Measurements from ENCODE around the gene GPHN.

GPHN gene

GRCh38 chr14:67133144-67133543 is 625.2 kb downstream of the GPHN start:
- no peak overlapping the region for H3K4me3 ChIP-seq (ENCODE audit: low read length)
- TF ChIP-seq ZNF274 (IDR thresholded peaks at IDR 0.05; ENCODE audit: low read depth, low read length) = no peak

GRCh38 chr14:67133595-67134441 is 625.9 kb downstream of the GPHN start:
- H3K4me3 ChIP-seq (ENCODE audit: low read length) = no peak overlapping the region
- TF ChIP-seq ZNF274 (IDR thresholded peaks at IDR 0.05; ENCODE audit: low read depth, low read length) = no peak

GRCh38 chr14:67137744-67138371 is 629.9 kb downstream of the GPHN start:
- H3K4me3 ChIP-seq (ENCODE audit: low read length) = no peak overlapping the region
- TF ChIP-seq ZNF274 (IDR thresholded peaks at IDR 0.05; ENCODE audit: low read depth, low read length) = no peak

GRCh38 chr14:67140556-67140955 is 632.6 kb downstream of the GPHN start:
- TF ChIP-seq ZNF274 (IDR thresholded peaks at IDR 0.05; ENCODE audit: low read depth, low read length) = no peak
- no peak overlapping the region for H3K4me3 ChIP-seq (ENCODE audit: low read length)

DNA sequence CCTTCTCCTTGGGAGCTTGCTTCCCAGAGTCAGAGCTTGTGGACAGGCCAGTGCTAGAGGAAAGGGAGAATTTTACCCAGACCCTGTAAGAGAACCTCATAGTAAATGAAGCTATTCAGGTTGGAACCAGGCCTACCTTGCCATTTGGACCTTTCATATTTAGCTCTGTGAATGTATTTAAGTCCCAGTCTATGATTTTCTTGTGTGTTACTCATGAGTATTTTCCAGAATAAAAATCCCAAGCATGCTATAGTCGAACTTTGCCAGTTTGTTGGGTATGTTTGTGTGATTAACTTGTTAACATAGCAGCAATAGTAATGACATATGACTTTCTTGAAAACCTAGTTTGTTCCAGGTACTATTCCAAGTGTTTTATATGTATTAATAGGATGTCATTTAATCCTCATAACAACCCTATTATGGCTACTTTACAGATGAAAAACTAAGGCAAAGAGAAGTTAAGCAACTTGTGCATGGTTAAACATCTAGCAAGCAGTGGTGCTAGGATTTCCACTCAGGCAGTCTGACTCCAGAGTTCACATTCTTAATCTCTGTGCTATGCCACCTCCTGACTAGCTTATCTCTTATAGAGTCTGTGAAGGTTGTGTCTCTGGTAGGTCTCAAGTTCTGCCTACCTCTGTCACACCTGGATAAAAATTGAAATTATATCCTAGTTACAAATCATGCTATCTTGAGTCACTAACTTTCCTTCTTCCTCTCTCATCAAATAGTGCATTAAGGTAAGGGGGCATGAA is 633.4 kb downstream of the GPHN start:
- H3K4me3 ChIP-seq (ENCODE audit: low read length) = no peak overlapping the region
- no peak for TF ChIP-seq ZNF274 (IDR thresholded peaks at IDR 0.05; ENCODE audit: low read depth, low read length)

DNA sequence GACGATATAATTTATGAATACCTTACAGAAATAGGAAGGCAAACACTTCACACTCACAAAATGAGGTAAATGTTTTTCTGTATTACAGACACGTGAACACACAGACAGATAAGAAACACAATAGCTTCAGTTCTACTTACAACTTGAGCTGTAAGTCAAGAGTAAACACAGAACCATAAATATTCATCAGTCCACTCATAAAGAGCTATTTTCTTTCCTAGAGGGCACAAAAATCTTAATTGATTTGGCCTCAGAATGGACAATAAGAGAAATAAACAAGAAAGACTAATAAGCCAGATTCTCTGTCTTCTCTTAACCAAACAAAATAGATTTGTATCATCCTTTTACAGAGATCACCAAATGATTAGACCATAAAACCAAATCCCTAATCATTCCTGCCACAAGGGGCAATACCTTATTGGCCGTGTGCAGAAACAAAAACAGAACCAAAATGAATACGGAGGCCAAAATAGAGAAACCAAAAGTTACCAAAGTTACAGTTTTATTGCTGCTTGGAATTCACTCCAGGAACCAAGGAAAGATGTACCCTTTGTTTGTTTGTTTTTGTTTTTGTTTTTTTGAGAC is 643.2 kb downstream of the GPHN start:
- TF ChIP-seq ZNF274 (IDR thresholded peaks at IDR 0.05; ENCODE audit: low read depth, low read length) = no peak
- H3K4me3 ChIP-seq (ENCODE audit: low read length) = no peak overlapping the region

DNA sequence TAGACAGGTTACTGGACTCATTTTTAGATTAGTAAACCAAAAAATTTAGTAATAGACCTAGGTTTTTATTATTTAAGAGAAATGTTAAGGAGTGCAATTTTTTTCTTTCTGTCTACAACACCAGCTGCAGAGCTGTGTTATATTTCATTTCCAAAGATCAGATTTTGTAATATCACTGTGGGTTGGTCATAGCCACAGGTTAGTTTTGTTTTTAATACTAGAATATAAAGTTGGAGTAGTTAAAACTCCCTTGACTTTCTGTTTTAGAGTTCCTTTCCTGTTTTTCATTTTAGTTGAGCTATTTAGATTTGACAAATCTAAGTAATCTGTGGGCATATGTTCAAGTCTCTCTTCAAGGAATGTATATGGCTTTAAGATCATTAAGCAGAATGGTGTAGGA is 650.6 kb downstream of the GPHN start:
- H3K4me3 ChIP-seq (ENCODE audit: low read length) = no peak overlapping the region
- no peak for TF ChIP-seq ZNF274 (IDR thresholded peaks at IDR 0.05; ENCODE audit: low read depth, low read length)

- no peak overlapping the region; the same call in 1 of the 2 replicates for H3K4me3 ChIP-seq (ENCODE audit: low read length)
- TF ChIP-seq ZNF274 (IDR thresholded peaks at IDR 0.05; ENCODE audit: low read depth, low read length) = no peak
Measured at GRCh38 chr14:67162385-67162784, 654.4 kb downstream of the GPHN start.

DNA sequence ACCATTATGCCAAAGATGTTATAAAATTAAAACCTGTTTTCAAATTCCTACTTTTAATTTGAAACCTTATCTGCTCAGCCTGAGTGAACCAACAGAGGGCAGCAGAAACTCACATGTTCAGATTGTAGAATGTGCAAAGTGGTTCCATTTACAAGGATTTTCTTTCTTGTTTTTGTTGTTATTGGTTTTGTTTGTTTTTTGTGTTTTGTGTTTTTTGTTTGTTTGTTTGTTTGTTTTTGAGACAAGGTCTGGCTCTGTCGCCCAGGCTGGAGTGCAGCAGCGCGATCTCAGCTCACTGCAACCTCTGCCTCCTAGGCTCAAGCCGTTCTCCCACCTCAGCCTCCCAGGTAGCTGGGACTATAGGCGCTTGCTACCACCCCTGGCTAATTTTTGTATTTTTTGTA is 658.5 kb downstream of the GPHN start:
- H3K4me3 ChIP-seq (ENCODE audit: low read length) = no peak overlapping the region
- TF ChIP-seq ZNF274 (IDR thresholded peaks at IDR 0.05; ENCODE audit: low read depth, low read length) = no peak

DNA sequence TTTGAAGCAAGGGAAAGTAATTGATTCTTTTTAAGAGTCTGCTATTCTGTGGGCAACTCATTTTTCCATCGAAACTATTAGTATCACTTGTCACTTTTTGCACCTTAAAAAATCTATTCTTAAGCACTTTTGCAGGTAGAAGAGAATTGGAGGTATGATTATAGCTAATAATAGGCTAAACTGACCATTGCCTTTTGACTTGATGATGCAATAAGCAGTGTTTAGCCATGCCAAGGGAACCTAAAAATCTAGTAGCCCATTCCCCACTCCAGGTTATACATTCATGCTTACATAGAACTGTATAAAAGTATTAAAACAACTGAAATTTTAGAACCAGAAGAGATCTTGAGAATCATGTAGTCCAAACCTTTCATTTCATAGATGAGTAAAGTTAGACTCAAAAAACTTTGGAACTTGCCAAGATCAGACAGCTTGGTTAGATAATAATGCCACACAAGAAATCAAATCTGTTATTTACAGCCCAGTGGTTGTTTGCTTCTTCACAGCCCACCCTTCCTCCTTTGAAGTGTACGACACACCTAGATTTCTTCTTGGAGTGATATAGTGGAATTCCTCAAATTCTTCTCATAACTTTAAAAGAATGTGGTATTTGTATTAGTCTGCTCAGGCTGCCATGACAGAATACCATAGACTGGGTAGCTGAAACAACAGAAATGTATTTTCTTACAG is 659.6 kb downstream of the GPHN start:
- no peak overlapping the region for H3K4me3 ChIP-seq (ENCODE audit: low read length)
- no peak for TF ChIP-seq ZNF274 (IDR thresholded peaks at IDR 0.05; ENCODE audit: low read depth, low read length)

DNA sequence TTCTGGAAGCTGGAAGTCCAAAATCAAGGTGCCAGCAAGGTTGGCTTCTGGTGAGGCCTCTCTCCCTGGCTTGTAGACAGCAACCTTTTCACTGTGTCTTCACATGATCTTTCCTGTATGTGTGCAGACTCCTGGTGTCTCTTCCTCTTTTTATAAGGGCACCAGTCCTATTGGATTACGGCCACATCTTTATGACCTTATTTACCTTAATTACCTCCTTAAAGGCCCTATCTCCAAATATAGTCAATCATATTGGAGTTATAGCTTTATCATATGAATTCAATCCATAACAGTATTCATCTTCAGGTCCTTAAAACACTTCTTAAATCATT is 660.1 kb downstream of the GPHN start:
- no peak overlapping the region for H3K4me3 ChIP-seq (ENCODE audit: low read length)
- no peak for TF ChIP-seq ZNF274 (IDR thresholded peaks at IDR 0.05; ENCODE audit: low read depth, low read length)

DNA sequence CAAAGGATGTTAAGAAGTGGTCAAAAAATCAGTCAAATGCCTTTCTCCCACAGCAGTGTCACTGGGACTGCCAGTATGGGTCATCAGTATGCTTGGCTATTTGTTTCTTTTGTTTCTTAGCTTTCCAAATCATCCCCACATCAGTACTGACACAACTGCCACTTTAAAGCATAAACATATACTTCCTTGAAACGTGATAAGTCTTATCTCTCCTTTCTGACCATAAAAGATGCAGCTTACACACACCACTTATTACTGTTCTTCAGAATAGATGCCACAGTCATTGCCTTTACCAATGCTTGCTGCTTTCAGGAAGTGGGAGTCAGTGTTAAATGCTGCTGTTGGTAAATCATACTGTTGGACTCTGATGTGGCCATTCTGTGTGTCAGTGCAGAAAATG is 662.7 kb downstream of the GPHN start:
- no peak overlapping the region for H3K4me3 ChIP-seq (ENCODE audit: low read length)

DNA sequence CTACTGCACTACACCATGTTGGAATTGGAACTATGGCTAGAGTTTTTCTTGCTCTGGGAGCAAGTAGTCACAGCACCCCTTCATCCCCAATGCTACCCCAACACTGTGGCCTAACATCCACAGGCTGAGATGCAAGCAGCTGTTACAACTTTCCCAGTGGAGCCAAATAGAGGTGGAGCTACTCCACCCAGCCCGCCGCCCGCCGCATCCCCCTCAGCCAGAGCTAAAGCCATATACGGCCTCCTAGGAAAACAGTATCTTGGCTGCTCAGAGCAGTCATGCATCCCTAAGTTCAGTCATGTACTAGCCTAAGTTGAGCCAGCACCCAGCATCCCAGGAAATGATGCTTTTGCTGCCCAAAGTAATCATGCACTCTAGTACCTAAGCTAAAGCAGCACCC is 664.1 kb downstream of the GPHN start:
- TF ChIP-seq ZNF274 (IDR thresholded peaks at IDR 0.05; ENCODE audit: low read depth, low read length) = no peak
- no peak overlapping the region for H3K4me3 ChIP-seq (ENCODE audit: low read length)

More for the DNA sequence above, 662.7 kb downstream of the GPHN start:
- no peak for TF ChIP-seq ZNF274 (IDR thresholded peaks at IDR 0.05; ENCODE audit: low read depth, low read length)

DNA sequence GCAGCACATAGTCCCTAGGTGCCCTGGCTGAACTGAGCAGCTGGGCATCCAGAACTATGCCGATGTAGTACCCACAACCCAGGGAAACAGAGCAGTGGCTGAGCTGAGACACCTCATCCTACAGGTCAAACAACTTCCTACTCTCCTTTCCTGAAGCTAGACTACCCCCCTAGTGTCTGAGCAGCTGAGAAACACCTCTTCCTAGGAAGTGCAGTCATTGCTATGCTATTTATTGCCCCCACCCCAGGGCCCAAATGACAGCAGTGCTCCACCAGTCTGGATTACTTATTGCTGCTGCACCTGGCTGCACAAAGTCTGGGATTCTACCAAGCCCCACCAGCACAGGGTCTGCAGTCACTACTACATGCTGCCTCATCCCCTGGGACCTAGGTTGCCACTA is 664.6 kb downstream of the GPHN start:
- no peak for TF ChIP-seq ZNF274 (IDR thresholded peaks at IDR 0.05; ENCODE audit: low read depth, low read length)
- no peak overlapping the region for H3K4me3 ChIP-seq (ENCODE audit: low read length)
